NCI-H446 (cell line): ENCODE results near the gene ZNF410.
"Not testable (repeated sequence)": the region's sequence is repeated elsewhere in the genome, so short reads cannot be mapped to it uniquely, and the experiment has no call there.

Experiments
- DNase-seq, 2 experiments: peaks; one replicate each; lab custom pipeline; 2025; lab: John Stamatoyannopoulos, UW

Gene ZNF410

GRCh38 chr14:73887694-73888459 is 1.2 kb downstream of the ZNF410 start:
- DNase-seq = no peak

- DNase-seq = no peak
Measured at GRCh38 chr14:73888460-73888725, 1.7 kb downstream of the ZNF410 start.

- DNase-seq = no peak
Measured at GRCh38 chr14:73888971-73889370, 2.3 kb downstream of the ZNF410 start.

- no peak for DNase-seq
Measured at GRCh38 chr14:73889376-73889775, 2.7 kb downstream of the ZNF410 start.

GRCh38 chr14:73894180-73894687 is 7.6 kb downstream of the ZNF410 start:
- not testable (repeated sequence) for DNase-seq

GRCh38 chr14:73895939-73896338 is 9.3 kb downstream of the ZNF410 start:
- DNase-seq = no peak

GRCh38 chr14:73896521-73896920 is 9.9 kb downstream of the ZNF410 start:
- no peak for DNase-seq

- no peak for DNase-seq
Measured at GRCh38 chr14:73903028-73903427, 16.4 kb downstream of the ZNF410 start.

GRCh38 chr14:73909681-73910080 is 23.0 kb downstream of the ZNF410 start:
- DNase-seq = no peak

- no peak for DNase-seq
Measured at GRCh38 chr14:73913256-73913655, 26.6 kb downstream of the ZNF410 start.

- DNase-seq = no peak
Measured at GRCh38 chr14:73916324-73916723, 29.7 kb downstream of the ZNF410 start.

GRCh38 chr14:73919457-73919856 is 32.8 kb downstream of the ZNF410 start:
- not testable (repeated sequence) for DNase-seq

GRCh38 chr14:73924337-73924736 is 37.7 kb downstream of the ZNF410 start:
- no peak for DNase-seq

- DNase-seq = no peak
Measured at GRCh38 chr14:73935666-73936065, 49.0 kb downstream of the ZNF410 start.

GRCh38 chr14:73936548-73936947 is 49.9 kb downstream of the ZNF410 start:
- DNase-seq = no peak

- no peak for DNase-seq
Measured at GRCh38 chr14:73937012-73937411, 50.4 kb downstream of the ZNF410 start.

- no peak for DNase-seq
Measured at GRCh38 chr14:73942180-73942579, 55.5 kb downstream of the ZNF410 start.

- no peak for DNase-seq
Measured at GRCh38 chr14:73943083-73943482, 56.4 kb downstream of the ZNF410 start.

GRCh38 chr14:73944432-73945158 is 57.9 kb downstream of the ZNF410 start:
- DNase-seq = no peak

GRCh38 chr14:73945159-73945670 is 58.6 kb downstream of the ZNF410 start:
- no peak for DNase-seq

- DNase-seq = peak; percentile 94 to 96
Measured at GRCh38 chr14:73949752-73950734, 63.4 kb downstream of the ZNF410 start, which contains the start of the genes COQ6 and FAM161B. Gene COQ6 (plus strand): TSS chr14:73950302. CDS start chr14:73950333, 31 bp downstream. Gene FAM161B (minus strand): TSS chr14:73950094. CDS start chr14:73950026, 68 bp downstream.

GRCh38 chr14:73953731-73954130 is 67.1 kb downstream of the ZNF410 start:
- no peak for DNase-seq
